ENCODE data around the gene NLK. TPM values are rescaled to one million over a fixed set of nuclear protein-coding genes. Genes with fewer than 3 reads are reported as not detected.

NLK gene
- total and polyA plus RNA-seq, 2 of the 13 experiments (the other 11 are each of a cell fraction or from before 2014, with no cell fraction given), result 13.4 to 14.6 TPM

DNA sequence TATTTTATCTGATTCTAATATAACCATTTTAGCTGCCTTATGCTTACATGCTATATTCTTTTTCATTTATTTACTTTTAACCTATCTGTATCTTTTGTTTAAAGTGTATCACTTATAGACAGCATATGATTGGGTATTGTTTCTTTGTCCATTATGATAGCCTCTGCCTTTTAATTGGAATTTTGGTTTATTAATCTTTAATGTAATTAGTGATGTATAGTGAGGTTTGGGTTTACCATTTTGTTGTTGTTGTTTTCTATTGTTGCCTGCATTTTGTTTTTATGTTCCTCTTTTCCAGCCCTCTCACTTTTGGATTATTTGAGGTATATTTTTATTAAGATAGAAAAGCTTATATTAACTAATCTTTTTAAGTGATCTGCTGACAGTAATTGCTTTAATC is 59.4 kb downstream of the NLK start (continued):
- TF ChIP-seq, protein P1, sequence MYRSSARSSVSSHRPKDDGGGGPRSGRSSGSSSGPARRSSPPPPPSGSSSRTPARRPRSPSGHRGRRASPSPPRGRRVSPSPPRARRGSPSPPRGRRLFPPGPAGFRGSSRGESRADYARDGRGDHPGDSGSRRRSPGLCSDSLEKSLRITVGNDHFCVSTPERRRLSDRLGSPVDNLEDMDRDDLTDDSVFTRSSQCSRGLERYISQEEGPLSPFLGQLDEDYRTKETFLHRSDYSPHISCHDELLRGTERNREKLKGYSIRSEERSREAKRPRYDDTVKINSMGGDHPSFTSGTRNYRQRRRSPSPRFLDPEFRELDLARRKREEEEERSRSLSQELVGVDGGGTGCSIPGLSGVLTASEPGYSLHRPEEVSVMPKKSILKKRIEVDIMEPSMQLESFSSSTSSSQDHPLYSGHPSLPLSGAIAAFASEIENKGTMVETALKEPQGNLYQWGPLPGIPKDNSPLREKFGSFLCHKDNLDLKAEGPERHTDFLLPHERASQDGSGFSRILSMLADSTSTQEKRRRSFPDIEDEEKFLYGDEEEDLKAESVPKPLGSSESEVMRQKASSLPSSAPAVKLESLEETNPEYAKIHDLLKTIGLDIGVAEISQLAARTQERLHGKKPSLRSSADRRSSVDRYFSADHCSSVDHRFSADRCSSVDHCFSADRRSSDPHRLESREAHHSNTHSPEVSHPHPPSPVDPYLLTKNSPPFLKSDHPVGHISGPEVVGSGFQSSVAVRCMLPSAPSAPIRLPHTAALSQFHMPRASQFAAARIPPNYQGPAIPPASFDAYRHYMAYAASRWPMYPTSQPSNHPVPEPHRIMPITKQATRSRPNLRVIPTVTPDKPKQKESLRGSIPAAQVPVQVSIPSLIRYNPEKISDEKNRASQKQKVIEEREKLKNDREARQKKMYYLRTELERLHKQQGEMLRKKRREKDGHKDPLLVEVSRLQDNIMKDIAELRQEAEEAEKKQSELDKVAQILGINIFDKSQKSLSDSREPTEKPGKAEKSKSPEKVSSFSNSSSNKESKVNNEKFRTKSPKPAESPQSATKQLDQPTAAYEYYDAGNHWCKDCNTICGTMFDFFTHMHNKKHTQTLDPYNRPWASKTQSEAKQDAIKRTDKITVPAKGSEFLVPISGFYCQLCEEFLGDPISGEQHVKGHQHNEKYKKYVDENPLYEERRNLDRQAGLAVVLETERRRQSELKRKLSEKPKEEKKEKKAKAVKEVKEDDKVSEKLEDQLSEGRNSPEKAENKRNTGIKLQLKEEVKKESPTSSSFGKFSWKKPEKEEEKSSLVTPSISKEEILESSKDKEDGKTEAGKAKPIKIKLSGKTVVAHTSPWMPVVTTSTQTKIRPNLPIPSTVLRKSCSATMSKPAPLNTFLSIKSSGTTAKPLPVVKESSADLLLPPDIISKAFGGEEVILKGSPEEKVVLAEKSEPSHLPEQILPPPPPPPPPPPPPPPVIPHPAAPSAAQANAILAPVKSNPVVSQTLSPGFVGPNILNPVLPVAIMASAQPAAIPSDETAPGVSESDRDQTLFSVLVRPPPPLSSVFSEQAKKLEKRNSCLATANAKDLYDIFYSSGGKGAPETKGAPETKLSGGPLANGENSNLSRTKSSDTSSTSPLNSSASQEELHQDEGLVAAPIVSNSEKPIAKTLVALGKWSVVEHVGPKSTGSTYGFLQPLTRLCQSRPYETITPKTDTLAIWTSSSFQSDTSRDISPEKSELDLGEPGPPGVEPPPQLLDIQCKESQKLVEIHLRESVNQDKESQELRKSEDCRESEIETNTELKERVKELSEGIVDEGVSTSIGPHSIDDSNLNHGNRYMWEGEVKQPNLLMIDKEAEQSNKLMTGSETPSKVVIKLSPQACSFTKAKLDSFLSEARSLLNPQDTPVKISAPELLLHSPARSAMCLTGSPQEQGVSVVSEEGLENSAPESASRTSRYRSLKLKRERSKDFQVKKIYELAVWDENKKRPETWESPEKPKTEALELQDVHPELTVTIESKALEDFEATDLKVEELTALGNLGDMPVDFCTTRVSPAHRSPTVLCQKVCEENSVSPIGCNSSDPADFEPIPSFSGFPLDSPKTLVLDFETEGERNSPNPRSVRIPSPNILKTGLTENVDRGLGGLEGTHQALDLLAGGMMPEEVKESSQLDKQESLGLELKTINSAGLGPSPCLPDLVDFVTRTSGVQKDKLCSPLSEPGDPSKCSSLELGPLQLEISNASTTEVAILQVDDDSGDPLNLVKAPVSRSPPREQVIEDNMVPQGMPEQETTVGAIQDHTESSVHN (CRISPR knock-in tag; IDR thresholded peaks at IDR 0.05), result no peak
- TF ChIP-seq, protein P2, sequence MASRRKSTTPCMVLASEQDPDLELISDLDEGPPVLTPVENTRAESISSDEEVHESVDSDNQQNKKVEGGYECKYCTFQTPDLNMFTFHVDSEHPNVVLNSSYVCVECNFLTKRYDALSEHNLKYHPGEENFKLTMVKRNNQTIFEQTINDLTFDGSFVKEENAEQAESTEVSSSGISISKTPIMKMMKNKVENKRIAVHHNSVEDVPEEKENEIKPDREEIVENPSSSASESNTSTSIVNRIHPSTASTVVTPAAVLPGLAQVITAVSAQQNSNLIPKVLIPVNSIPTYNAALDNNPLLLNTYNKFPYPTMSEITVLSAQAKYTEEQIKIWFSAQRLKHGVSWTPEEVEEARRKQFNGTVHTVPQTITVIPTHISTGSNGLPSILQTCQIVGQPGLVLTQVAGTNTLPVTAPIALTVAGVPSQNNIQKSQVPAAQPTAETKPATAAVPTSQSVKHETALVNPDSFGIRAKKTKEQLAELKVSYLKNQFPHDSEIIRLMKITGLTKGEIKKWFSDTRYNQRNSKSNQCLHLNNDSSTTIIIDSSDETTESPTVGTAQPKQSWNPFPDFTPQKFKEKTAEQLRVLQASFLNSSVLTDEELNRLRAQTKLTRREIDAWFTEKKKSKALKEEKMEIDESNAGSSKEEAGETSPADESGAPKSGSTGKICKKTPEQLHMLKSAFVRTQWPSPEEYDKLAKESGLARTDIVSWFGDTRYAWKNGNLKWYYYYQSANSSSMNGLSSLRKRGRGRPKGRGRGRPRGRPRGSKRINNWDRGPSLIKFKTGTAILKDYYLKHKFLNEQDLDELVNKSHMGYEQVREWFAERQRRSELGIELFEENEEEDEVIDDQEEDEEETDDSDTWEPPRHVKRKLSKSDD (CRISPR knock-in tag; IDR thresholded peaks at IDR 0.05; ENCODE audit: low read depth), result no peak
- TF ChIP-seq ZMAT3 (CRISPR knock-in tag; conservative IDR thresholded peaks at IDR 0.05) (no peak), POLR2AphosphoS5 (IDR thresholded peaks at IDR 0.05; ENCODE audit: low read depth, low read length) (no peak), HNF4A (CRISPR knock-in tag; IDR thresholded peaks at IDR 0.05) (no peak), ZNF883 (CRISPR knock-in tag; IDR thresholded peaks at IDR 0.05; ENCODE audit: not compliant biosample characterization) (no peak)
- TF ChIP-seq, protein P3, sequence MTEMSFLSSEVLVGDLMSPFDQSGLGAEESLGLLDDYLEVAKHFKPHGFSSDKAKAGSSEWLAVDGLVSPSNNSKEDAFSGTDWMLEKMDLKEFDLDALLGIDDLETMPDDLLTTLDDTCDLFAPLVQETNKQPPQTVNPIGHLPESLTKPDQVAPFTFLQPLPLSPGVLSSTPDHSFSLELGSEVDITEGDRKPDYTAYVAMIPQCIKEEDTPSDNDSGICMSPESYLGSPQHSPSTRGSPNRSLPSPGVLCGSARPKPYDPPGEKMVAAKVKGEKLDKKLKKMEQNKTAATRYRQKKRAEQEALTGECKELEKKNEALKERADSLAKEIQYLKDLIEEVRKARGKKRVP (CRISPR knock-in tag; IDR thresholded peaks at IDR 0.05), result no peak
- TF ChIP-seq, protein P4, sequence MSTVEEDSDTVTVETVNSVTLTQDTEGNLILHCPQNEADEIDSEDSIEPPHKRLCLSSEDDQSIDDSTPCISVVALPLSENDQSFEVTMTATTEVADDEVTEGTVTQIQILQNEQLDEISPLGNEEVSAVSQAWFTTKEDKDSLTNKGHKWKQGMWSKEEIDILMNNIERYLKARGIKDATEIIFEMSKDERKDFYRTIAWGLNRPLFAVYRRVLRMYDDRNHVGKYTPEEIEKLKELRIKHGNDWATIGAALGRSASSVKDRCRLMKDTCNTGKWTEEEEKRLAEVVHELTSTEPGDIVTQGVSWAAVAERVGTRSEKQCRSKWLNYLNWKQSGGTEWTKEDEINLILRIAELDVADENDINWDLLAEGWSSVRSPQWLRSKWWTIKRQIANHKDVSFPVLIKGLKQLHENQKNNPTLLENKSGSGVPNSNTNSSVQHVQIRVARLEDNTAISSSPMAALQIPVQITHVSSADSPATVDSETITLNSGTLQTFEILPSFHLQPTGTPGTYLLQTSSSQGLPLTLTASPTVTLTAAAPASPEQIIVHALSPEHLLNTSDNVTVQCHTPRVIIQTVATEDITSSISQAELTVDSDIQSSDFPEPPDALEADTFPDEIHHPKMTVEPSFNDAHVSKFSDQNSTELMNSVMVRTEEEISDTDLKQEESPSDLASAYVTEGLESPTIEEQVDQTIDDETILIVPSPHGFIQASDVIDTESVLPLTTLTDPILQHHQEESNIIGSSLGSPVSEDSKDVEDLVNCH (CRISPR knock-in tag; IDR thresholded peaks at IDR 0.05), result no peak
